ENCODE data around the gene ZNF354C. TPM values are rescaled to one million over a fixed set of nuclear protein-coding genes. Genes with fewer than 3 reads are reported as not detected.
A peak's percentile ranks its signal among the peaks of the same experiment; 100 is the strongest.

The ZNF354C gene
- total RNA-seq, 5 donors from 2014 or later (not counting 1 experiment from before 2014, with no cell fraction given) = 5.3 to 9.3 (median 8.1) TPM

- no peak for ATAC-seq (replicated peaks in 1 of 4)
- Histone ChIP-seq H3K4me3 (ENCODE audit: control insufficient read depth in 1 of 2, extremely low read depth in 1 of 2, low read length in 1 of 2) (no peak overlapping the region), H3K27me3 (replicated peaks in 1 of 2; ENCODE audit: control insufficient read depth in 2 of 2, extremely low read depth in 1 of 2, insufficient read depth in 2 of 2, low read length in 1 of 2) (peaks cover 0 to 8% of the 10 kb centered on the region in 2 experiments), H3K27ac (ENCODE audit: low read length) (no peak overlapping the region), H3K36me3 (ENCODE audit: control insufficient read depth in 2 of 2, extremely low read depth in 1 of 2, insufficient read depth in 1 of 2, low read length in 1 of 2) (no peaks in the 10 kb centered on the region), H3K9me3 (no peaks in the 10 kb centered on the region), H3K4me1 (ENCODE audit: control insufficient read depth in 1 of 2, extremely low read depth in 1 of 2, insufficient read depth in 2 of 2, low read length in 2 of 2) (no peaks in the 10 kb centered on the region)
- ChIA-PET POLR2A (no interaction called here), CTCF (no interaction called here)
- Mint-ChIP-seq H3K4me3 (no peak overlapping the region), H3K9me3 (no peaks in the 10 kb centered on the region), H3K27ac (no peak overlapping the region), H3K27me3 (peaks cover 0 to 4% of the 10 kb centered on the region in 2 donors), H3K4me1 (no peaks in the 10 kb centered on the region), H3K36me3 (no peaks in the 10 kb centered on the region)
- no peak for DNase-seq
- WGBS (ENCODE audit: insufficient coverage) = 87% methylated on average over 22 of the region's 25 CpGs
Measured at GRCh38 chr5:179125789-179126505, 65.8 kb downstream of the ZNF354C start.

DNA sequence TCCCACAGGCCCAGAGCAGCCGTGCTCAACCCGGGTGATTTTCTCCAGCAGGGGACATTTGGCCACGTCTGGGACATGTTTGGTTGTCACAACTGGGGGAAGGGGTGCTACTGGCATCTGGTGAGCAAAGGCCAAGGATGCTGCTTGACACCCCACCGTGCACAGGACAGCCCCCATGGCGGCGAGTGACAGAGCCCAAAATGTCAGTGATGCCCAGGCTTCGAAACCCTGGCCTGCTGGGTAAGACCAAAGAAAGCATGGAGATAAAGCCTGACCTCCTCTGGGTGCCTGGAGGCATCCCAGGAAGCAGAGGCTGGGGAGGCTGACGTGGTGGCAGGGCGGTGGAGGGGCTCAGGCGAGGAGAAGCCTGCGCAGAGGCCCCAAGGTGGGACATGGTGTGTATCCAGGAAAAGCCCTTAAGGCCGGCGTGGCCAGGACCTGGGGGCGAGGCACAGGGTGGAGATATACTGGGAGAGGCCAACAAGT is 66.4 kb downstream of the ZNF354C start:
- Histone ChIP-seq H3K27me3 (replicated peaks in 1 of 2; ENCODE audit: control insufficient read depth in 2 of 2, extremely low read depth in 1 of 2, insufficient read depth in 2 of 2, low read length in 1 of 2) (peaks cover 0 to 7% of the 10 kb centered on the region in 2 experiments), H3K4me1 (ENCODE audit: control insufficient read depth in 1 of 2, extremely low read depth in 1 of 2, insufficient read depth in 2 of 2, low read length in 2 of 2) (no peaks in the 10 kb centered on the region), H3K36me3 (ENCODE audit: control insufficient read depth in 2 of 2, extremely low read depth in 1 of 2, insufficient read depth in 1 of 2, low read length in 1 of 2) (no peaks in the 10 kb centered on the region), H3K9me3 (no peaks in the 10 kb centered on the region), H3K4me3 (ENCODE audit: control insufficient read depth in 1 of 2, extremely low read depth in 1 of 2, low read length in 1 of 2) (no peak overlapping the region), H3K27ac (ENCODE audit: low read length) (no peak overlapping the region)
- H3K36me3 Mint-ChIP-seq = no peaks in the 10 kb centered on the region
- H3K9me3 Mint-ChIP-seq = no peaks in the 10 kb centered on the region
- peaks cover 0 to 4% of the 10 kb centered on the region in 2 donors for H3K27me3 Mint-ChIP-seq
- ATAC-seq (replicated peaks in 1 of 4) = no peak
- ChIA-PET POLR2A (no interaction called here), CTCF (no interaction called here)
- WGBS (ENCODE audit: insufficient coverage) = 75% methylated on average over 12 of the region's 14 CpGs
- H3K4me1 Mint-ChIP-seq = no peaks in the 10 kb centered on the region
- H3K27ac Mint-ChIP-seq = no peak overlapping the region
- DNase-seq = no peak
- H3K4me3 Mint-ChIP-seq = no peak overlapping the region

DNA sequence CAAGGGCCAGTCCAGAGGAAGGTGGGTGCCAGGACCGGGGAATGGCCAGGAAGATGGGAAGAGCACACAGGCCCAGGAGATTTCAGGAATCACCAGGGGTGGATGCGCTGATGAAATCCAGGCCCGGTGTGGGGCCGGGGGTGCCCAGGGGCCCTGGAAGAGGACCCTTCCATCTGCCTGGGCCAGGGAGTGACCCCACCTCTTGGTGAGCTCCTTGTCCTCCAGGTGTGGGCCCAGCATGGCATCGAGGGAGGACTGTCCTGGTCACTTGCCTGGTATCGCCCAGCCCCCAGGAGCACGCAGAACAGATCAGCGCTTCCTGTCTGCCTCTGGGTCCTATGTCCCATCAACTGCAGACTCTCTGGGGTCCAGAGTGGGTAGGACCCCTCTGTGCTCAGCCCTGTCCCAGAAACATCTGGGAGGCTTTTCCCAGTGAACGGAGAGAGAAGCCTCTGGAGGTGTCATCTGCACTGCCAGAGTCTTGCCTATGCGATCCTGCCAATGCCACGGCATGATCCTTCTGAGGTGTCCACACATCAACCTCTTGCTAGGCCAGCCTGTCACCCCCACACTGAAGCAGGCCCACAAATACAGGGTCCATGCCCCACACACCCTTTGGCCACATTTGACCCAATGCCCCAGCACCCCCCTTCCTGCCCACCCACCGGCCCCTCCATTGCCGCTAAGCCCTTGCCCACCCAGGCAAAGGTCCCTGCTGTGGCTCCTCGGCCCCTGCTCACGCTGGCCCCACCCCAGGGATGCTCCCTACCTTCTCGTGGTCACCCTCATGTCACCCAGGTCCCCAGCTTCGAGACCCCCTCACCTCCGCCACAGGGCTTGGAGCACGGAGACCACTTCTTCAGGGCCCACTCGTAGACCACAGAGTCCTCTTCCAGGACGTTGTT is 67.2 kb downstream of the ZNF354C start:
- no peak for ATAC-seq (replicated peaks in 1 of 4)
- Histone ChIP-seq H3K4me3 (ENCODE audit: control insufficient read depth in 1 of 2, extremely low read depth in 1 of 2, low read length in 1 of 2) (no peak overlapping the region), H3K36me3 (ENCODE audit: control insufficient read depth in 2 of 2, extremely low read depth in 1 of 2, insufficient read depth in 1 of 2, low read length in 1 of 2) (no peaks in the 10 kb centered on the region), H3K27me3 (replicated peaks in 1 of 2; ENCODE audit: control insufficient read depth in 2 of 2, extremely low read depth in 1 of 2, insufficient read depth in 2 of 2, low read length in 1 of 2) (peaks cover 0 to 4% of the 10 kb centered on the region in 2 experiments), H3K4me1 (ENCODE audit: control insufficient read depth in 1 of 2, extremely low read depth in 1 of 2, insufficient read depth in 2 of 2, low read length in 2 of 2) (no peaks in the 10 kb centered on the region), H3K9me3 (no peaks in the 10 kb centered on the region), H3K27ac (ENCODE audit: low read length) (no peak overlapping the region)
- ChIA-PET CTCF (no interaction called here), POLR2A (no interaction called here)
- no peak overlapping the region for H3K27ac Mint-ChIP-seq
- WGBS (ENCODE audit: insufficient coverage) = 84% methylated on average over 21 of the region's 21 CpGs
- H3K4me1 Mint-ChIP-seq = no peaks in the 10 kb centered on the region
- peak in 1 of 35 experiments; percentile 5 for DNase-seq
- H3K36me3 Mint-ChIP-seq = no peaks in the 10 kb centered on the region
- H3K4me3 Mint-ChIP-seq = no peak overlapping the region
- no peaks in the 10 kb centered on the region for H3K9me3 Mint-ChIP-seq
- peaks cover 0 to 4% of the 10 kb centered on the region in 2 donors for H3K27me3 Mint-ChIP-seq

- no peaks in the 10 kb centered on the region for H3K36me3 ChIP-seq (ENCODE audit: control insufficient read depth in 2 of 2, extremely low read depth in 1 of 2, insufficient read depth in 1 of 2, low read length in 1 of 2)
- no peak overlapping the region for H3K4me3 Mint-ChIP-seq
- H3K27me3 ChIP-seq (replicated peaks in 1 of 2; ENCODE audit: control insufficient read depth in 2 of 2, extremely low read depth in 1 of 2, insufficient read depth in 2 of 2, low read length in 1 of 2) = peaks cover 0 to 4% of the 10 kb centered on the region in 2 experiments
- H3K4me3 ChIP-seq (ENCODE audit: control insufficient read depth in 1 of 2, extremely low read depth in 1 of 2, low read length in 1 of 2) = no peak overlapping the region
- DNase-seq = peak in 1 of 35 experiments; percentile 1
- peaks cover 0 to 4% of the 10 kb centered on the region in 2 donors for H3K27me3 Mint-ChIP-seq
- no peak for ATAC-seq (replicated peaks in 1 of 4)
- H3K9me3 Mint-ChIP-seq = no peaks in the 10 kb centered on the region
- H3K27ac ChIP-seq (ENCODE audit: low read length) = no peak overlapping the region
- POLR2A ChIA-PET = no interaction called here
- no peaks in the 10 kb centered on the region for H3K36me3 Mint-ChIP-seq
- CTCF ChIA-PET = no interaction called here
- H3K4me1 Mint-ChIP-seq = no peaks in the 10 kb centered on the region
- no peaks in the 10 kb centered on the region for H3K4me1 ChIP-seq (ENCODE audit: control insufficient read depth in 1 of 2, extremely low read depth in 1 of 2, insufficient read depth in 2 of 2, low read length in 2 of 2)
- H3K27ac Mint-ChIP-seq = no peak overlapping the region
- no peaks in the 10 kb centered on the region for H3K9me3 ChIP-seq
- 85% methylated on average over 9 of the region's 10 CpGs for WGBS (ENCODE audit: insufficient coverage)
Measured at GRCh38 chr5:179128041-179128365, 67.8 kb downstream of the ZNF354C start.

DNA sequence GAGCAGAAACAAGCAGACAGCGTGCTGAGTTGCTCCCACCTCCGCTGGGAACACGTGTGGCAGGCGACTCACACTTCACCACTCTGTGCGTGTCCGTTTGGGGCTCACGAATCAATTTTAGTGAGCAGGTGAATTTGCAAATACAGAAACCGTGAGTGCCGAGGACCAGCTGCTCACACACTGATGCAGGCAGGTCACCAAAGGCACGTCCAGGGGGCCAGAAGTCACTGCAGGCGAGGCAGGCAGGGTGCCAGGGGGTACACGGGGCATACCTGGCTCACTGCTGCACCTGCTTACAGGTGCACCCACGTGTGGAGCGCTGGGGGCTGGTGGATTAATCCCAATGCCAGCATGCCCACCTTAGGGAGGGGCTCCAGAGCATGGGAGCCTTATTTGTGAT is 68.8 kb downstream of the ZNF354C start:
- ChIA-PET POLR2A (no interaction called here), CTCF (no interaction called here)
- Histone ChIP-seq H3K9me3 (no peaks in the 10 kb centered on the region), H3K36me3 (ENCODE audit: control insufficient read depth in 2 of 2, extremely low read depth in 1 of 2, insufficient read depth in 1 of 2, low read length in 1 of 2) (no peaks in the 10 kb centered on the region), H3K27ac (ENCODE audit: low read length) (no peak overlapping the region), H3K4me3 (ENCODE audit: control insufficient read depth in 1 of 2, extremely low read depth in 1 of 2, low read length in 1 of 2) (no peak overlapping the region), H3K27me3 (replicated peaks in 1 of 2; ENCODE audit: control insufficient read depth in 2 of 2, extremely low read depth in 1 of 2, insufficient read depth in 2 of 2, low read length in 1 of 2) (peaks cover 0 to 3% of the 10 kb centered on the region in 2 experiments), H3K4me1 (ENCODE audit: control insufficient read depth in 1 of 2, extremely low read depth in 1 of 2, insufficient read depth in 2 of 2, low read length in 2 of 2) (no peaks in the 10 kb centered on the region)
- Mint-ChIP-seq H3K27ac (no peak overlapping the region), H3K27me3 (peaks cover 0 to 4% of the 10 kb centered on the region in 2 donors), H3K9me3 (no peaks in the 10 kb centered on the region), H3K4me3 (no peak overlapping the region), H3K4me1 (no peaks in the 10 kb centered on the region), H3K36me3 (no peaks in the 10 kb centered on the region)
- 78% methylated on average over 11 of the region's 14 CpGs for WGBS (ENCODE audit: insufficient coverage)
- no peak for ATAC-seq (replicated peaks in 1 of 4)
- no peak for DNase-seq

DNA sequence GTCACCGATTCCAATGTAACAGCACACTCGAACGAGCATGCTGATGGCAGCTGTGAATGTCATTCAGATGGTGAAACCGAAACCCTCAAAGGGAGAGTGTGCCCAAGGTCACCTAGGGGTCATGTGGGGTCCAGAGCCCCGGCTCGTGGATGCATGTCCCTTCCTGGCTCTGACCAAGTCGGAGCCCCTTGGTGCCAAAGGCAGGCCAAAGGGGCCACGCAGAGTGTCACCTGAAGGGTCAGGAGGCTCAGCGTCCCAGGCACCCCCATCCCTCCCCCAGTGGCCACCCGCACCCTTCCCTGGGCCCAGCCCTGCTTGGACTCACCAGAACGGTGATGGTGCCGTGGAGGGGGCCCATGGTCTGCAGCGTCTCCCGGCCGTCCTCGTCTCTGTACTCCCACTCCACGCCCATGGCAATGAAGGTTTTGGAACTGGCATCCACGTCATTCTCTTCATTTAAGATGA is 69.5 kb downstream of the ZNF354C start:
- POLR2A ChIA-PET = no interaction called here
- Histone ChIP-seq H3K27ac (ENCODE audit: low read length) (no peak overlapping the region), H3K27me3 (replicated peaks in 1 of 2; ENCODE audit: control insufficient read depth in 2 of 2, extremely low read depth in 1 of 2, insufficient read depth in 2 of 2, low read length in 1 of 2) (no peaks in the 10 kb centered on the region), H3K36me3 (ENCODE audit: control insufficient read depth in 2 of 2, extremely low read depth in 1 of 2, insufficient read depth in 1 of 2, low read length in 1 of 2) (no peaks in the 10 kb centered on the region), H3K9me3 (no peaks in the 10 kb centered on the region), H3K4me3 (ENCODE audit: control insufficient read depth in 1 of 2, extremely low read depth in 1 of 2, low read length in 1 of 2) (no peak overlapping the region), H3K4me1 (ENCODE audit: control insufficient read depth in 1 of 2, extremely low read depth in 1 of 2, insufficient read depth in 2 of 2, low read length in 2 of 2) (no peaks in the 10 kb centered on the region)
- Mint-ChIP-seq H3K27me3 (peaks cover 0 to 4% of the 10 kb centered on the region in 2 donors), H3K9me3 (no peaks in the 10 kb centered on the region), H3K36me3 (no peaks in the 10 kb centered on the region), H3K4me1 (no peaks in the 10 kb centered on the region), H3K27ac (no peak overlapping the region), H3K4me3 (no peak overlapping the region)
- WGBS (ENCODE audit: insufficient coverage) = 82% methylated on average over 18 of the region's 18 CpGs
- CTCF ChIA-PET = no interaction called here
- no peak for ATAC-seq (replicated peaks in 1 of 4)
- DNase-seq = no peak
